Measurements from ENCODE around the gene ANKRD34A. TPM values are rescaled to one million over a fixed set of nuclear protein-coding genes. Genes with fewer than 3 reads are reported as not detected.

Gene ANKRD34A
- total RNA-seq, 1 donor from 2014 or later = 0.56 TPM

GRCh38 chr1:145978471-145978853 lies 14.1 kb upstream of the ANKRD34A start:
- Mint-ChIP-seq H3K4me1 (ENCODE audit: unreplicated experiment) (peaks cover 3% of the 10 kb centered on the region), H3K27ac (ENCODE audit: unreplicated experiment) (no peak overlapping the region), H3K27me3 (ENCODE audit: unreplicated experiment) (peaks cover 4% of the 10 kb centered on the region), H3K9me3 (ENCODE audit: unreplicated experiment) (no peaks in the 10 kb centered on the region), H3K36me3 (ENCODE audit: low read depth, unreplicated experiment) (no peaks in the 10 kb centered on the region), H3K4me3 (ENCODE audit: unreplicated experiment) (no peak overlapping the region)
- TF ChIP-seq CTCF (IDR thresholded peaks at IDR 0.05; ENCODE audit: unreplicated experiment) = no peak
- DNase-seq (ENCODE audit: low spot score) = no peak

- H3K9me3 Mint-ChIP-seq (ENCODE audit: unreplicated experiment) = no peaks in the 10 kb centered on the region
- peak; percentile 86 for TF ChIP-seq CTCF (IDR thresholded peaks at IDR 0.05; ENCODE audit: unreplicated experiment)
- H3K27ac Mint-ChIP-seq (ENCODE audit: unreplicated experiment) = peak overlapping the region; percentile 43
- H3K4me3 Mint-ChIP-seq (ENCODE audit: unreplicated experiment) = peak overlapping the region; percentile 68
- no peaks in the 10 kb centered on the region for H3K4me1 Mint-ChIP-seq (ENCODE audit: unreplicated experiment)
- DNase-seq (ENCODE audit: low spot score) = peak; percentile 55
- peaks cover 4% of the 10 kb centered on the region for H3K27me3 Mint-ChIP-seq (ENCODE audit: unreplicated experiment)
- H3K36me3 Mint-ChIP-seq (ENCODE audit: low read depth, unreplicated experiment) = no peaks in the 10 kb centered on the region
Measured at GRCh38 chr1:145977486-145978470, 13.4 kb upstream of the ANKRD34A start.

- H3K9me3 Mint-ChIP-seq (ENCODE audit: unreplicated experiment) = no peaks in the 10 kb centered on the region
- H3K27ac Mint-ChIP-seq (ENCODE audit: unreplicated experiment) = peak overlapping the region; percentile 43
- no peaks in the 10 kb centered on the region for H3K4me1 Mint-ChIP-seq (ENCODE audit: unreplicated experiment)
- DNase-seq (ENCODE audit: low spot score) = no peak
- no peak for TF ChIP-seq CTCF (IDR thresholded peaks at IDR 0.05; ENCODE audit: unreplicated experiment)
- no peaks in the 10 kb centered on the region for H3K36me3 Mint-ChIP-seq (ENCODE audit: low read depth, unreplicated experiment)
- H3K27me3 Mint-ChIP-seq (ENCODE audit: unreplicated experiment) = peaks cover 4% of the 10 kb centered on the region
- no peak overlapping the region for H3K4me3 Mint-ChIP-seq (ENCODE audit: unreplicated experiment)
Measured at GRCh38 chr1:145977016-145977415, 12.6 kb upstream of the ANKRD34A start.

GRCh38 chr1:145975216-145975615 lies 10.8 kb upstream of the ANKRD34A start:
- no peak for TF ChIP-seq CTCF (IDR thresholded peaks at IDR 0.05; ENCODE audit: unreplicated experiment)
- no peak for DNase-seq (ENCODE audit: low spot score)
- Mint-ChIP-seq H3K4me1 (ENCODE audit: unreplicated experiment) (no peaks in the 10 kb centered on the region), H3K27me3 (ENCODE audit: unreplicated experiment) (peaks cover 4% of the 10 kb centered on the region), H3K36me3 (ENCODE audit: low read depth, unreplicated experiment) (no peaks in the 10 kb centered on the region), H3K27ac (ENCODE audit: unreplicated experiment) (no peak overlapping the region), H3K4me3 (ENCODE audit: unreplicated experiment) (no peak overlapping the region), H3K9me3 (ENCODE audit: unreplicated experiment) (no peaks in the 10 kb centered on the region)

GRCh38 chr1:145974721-145975120 lies 10.3 kb upstream of the ANKRD34A start:
- Mint-ChIP-seq H3K4me1 (ENCODE audit: unreplicated experiment) (no peaks in the 10 kb centered on the region), H3K36me3 (ENCODE audit: low read depth, unreplicated experiment) (no peaks in the 10 kb centered on the region), H3K27ac (ENCODE audit: unreplicated experiment) (no peak overlapping the region), H3K4me3 (ENCODE audit: unreplicated experiment) (no peak overlapping the region), H3K9me3 (ENCODE audit: unreplicated experiment) (no peaks in the 10 kb centered on the region), H3K27me3 (ENCODE audit: unreplicated experiment) (peaks cover 4% of the 10 kb centered on the region)
- DNase-seq (ENCODE audit: low spot score) = no peak
- no peak for TF ChIP-seq CTCF (IDR thresholded peaks at IDR 0.05; ENCODE audit: unreplicated experiment)
